Mucosa of rectum (tissue), 2 donors: ENCODE results near the gene GMPR.

Experiments used
- H3K27ac ChIP-seq, 2 donors: one replicate each; pipeline ENCODE4 v1.7.0; 2013; ENCODE audit warnings: inconsistent platforms in 2 of 2, low read depth in 2 of 2, low read length in 2 of 2
- H3K27me3 ChIP-seq, 2 donors: one replicate each; pipeline ENCODE4 v1.7.0; 2013; ENCODE audit warnings: low read length in 2 of 2; ENCODE audit not compliant: control insufficient read depth in 2 of 2, insufficient read depth in 2 of 2
- H3K36me3 ChIP-seq, 2 donors: one replicate each; pipeline ENCODE4 v1.7.0; 2013; ENCODE audit warnings: low read length in 2 of 2; ENCODE audit not compliant: control insufficient read depth in 2 of 2, insufficient read depth in 2 of 2
- H3K4me1 ChIP-seq, 2 donors: one replicate each; pipeline ENCODE4 v1.7.0; 2013; ENCODE audit warnings: low read length in 2 of 2, mild to moderate bottlenecking in 1 of 2; ENCODE audit not compliant: control insufficient read depth in 2 of 2, insufficient read depth in 2 of 2
- H3K4me3 ChIP-seq, 2 donors: one replicate each; pipeline ENCODE4 v1.7.0; 2013; ENCODE audit warnings: low read length in 2 of 2
- H3K9ac ChIP-seq, 2 donors: one replicate each; pipeline ENCODE4 v1.7.0; 2013; ENCODE audit warnings: low read length in 2 of 2, low read depth in 1 of 2, mild to moderate bottlenecking in 1 of 2
- H3K9me3 ChIP-seq, 2 donors: one replicate each; pipeline ENCODE4 v1.7.0; 2013; ENCODE audit warnings: low read length in 2 of 2; ENCODE audit not compliant: control insufficient read depth in 2 of 2
- donor health status: healthy.
- donor health status: Normal muscosa, but diverticular disease.

GMPR gene

GRCh38 chr6:16316741-16317251 is 78.4 kb downstream of the GMPR start:
- H3K4me1 ChIP-seq, result peaks cover 15 to 20% of the 10 kb centered on the region in 2 donors
- no peak overlapping the region for H3K9ac ChIP-seq
- no peaks in the 10 kb centered on the region for H3K9me3 ChIP-seq
- H3K4me3 ChIP-seq, result no peak overlapping the region
- H3K36me3 ChIP-seq, result peaks cover 0 to 2% of the 10 kb centered on the region in 2 donors
- no peaks in the 10 kb centered on the region for H3K27me3 ChIP-seq
- H3K27ac ChIP-seq, result no peak overlapping the region

GRCh38 chr6:16318538-16318937 is 80.2 kb downstream of the GMPR start:
- Histone ChIP-seq H3K27me3 (no peaks in the 10 kb centered on the region), H3K27ac (no peak overlapping the region), H3K4me1 (peaks cover 20% of the 10 kb centered on the region in 2 donors), H3K36me3 (peaks cover 0 to 2% of the 10 kb centered on the region in 2 donors), H3K4me3 (no peak overlapping the region), H3K9ac (no peak overlapping the region), H3K9me3 (no peaks in the 10 kb centered on the region)

DNA sequence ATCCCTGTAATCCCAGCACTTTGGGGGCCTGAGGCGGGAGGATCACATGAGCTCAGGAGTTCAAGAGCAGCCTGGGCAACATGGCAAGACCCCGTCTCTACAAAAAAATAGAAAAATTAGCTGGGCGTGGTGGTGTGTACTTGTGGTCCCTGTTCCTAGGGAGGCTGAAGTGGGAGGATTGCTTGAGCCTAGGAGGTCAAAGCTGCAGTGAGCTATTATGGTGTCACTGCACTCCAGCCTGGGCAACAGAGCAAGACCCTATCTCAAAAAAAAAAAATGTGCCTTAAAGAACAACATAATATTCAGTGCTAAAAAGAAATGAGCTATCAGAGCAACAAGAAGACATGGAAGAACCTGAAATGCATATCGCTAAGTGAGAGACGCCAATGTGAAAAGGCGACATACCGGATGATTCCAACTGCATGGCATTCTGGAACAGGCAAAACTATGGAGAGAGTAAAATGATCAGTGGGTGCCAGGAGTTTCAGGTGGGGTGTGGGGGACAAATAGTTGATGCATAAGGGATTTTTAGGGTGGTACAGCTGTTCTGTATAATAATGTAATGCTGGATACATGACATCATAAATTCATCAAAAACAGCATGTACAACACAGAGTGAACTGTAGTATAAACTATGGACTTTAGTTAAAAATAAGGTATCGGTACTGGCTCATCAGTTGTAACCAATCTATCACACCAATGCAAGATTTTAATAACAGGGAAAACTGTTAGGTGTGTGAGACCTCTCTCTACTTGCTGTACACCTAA is 80.8 kb downstream of the GMPR start:
- no peaks in the 10 kb centered on the region for H3K9me3 ChIP-seq
- H3K36me3 ChIP-seq, result peaks cover 0 to 2% of the 10 kb centered on the region in 2 donors
- no peak overlapping the region for H3K27ac ChIP-seq
- H3K27me3 ChIP-seq, result no peaks in the 10 kb centered on the region
- no peak overlapping the region for H3K9ac ChIP-seq
- H3K4me3 ChIP-seq, result no peak overlapping the region
- peaks cover 20% of the 10 kb centered on the region in 2 donors for H3K4me1 ChIP-seq

GRCh38 chr6:16319813-16320532 is 81.6 kb downstream of the GMPR start:
- Histone ChIP-seq H3K27ac (peak overlapping the region; percentile 57 to 77), H3K27me3 (no peaks in the 10 kb centered on the region), H3K4me3 (peak overlapping the region; percentile 46 to 55), H3K4me1 (peaks cover 20% of the 10 kb centered on the region in 2 donors), H3K9me3 (no peaks in the 10 kb centered on the region), H3K36me3 (peaks cover 0 to 2% of the 10 kb centered on the region in 2 donors), H3K9ac (no peak overlapping the region)

- Histone ChIP-seq H3K27me3 (no peaks in the 10 kb centered on the region), H3K9ac (no peak overlapping the region), H3K9me3 (no peaks in the 10 kb centered on the region), H3K27ac (peak overlapping the region; percentile 57 to 77), H3K36me3 (peaks cover 0 to 2% of the 10 kb centered on the region in 2 donors), H3K4me1 (peaks cover 20% of the 10 kb centered on the region in 2 donors), H3K4me3 (peak overlapping the region in 1 of 2 donors; percentile 55)
These were observed 82.3 kb downstream of the GMPR start for GRCh38 chr6:16320533-16321340.

DNA sequence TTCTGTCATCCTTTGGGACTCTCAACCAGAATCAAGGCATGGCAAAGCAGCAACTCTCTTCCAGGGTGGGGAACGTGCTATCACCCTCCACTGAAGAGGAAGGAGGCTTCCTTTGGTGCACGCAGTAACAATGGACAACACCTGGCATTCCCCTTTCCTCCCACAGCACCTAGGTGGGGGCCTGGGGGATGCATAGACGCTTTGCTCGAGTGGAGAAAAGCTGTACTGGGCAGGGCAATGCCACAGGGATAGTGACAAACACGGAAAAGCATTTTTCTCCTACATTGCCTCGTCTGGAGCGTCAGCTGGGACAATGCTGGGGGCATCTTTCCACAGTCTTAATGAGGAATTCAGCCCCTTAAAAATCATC is 82.9 kb downstream of the GMPR start:
- peaks cover 4 to 7% of the 10 kb centered on the region in 2 donors for H3K36me3 ChIP-seq
- no peak overlapping the region for H3K4me3 ChIP-seq
- H3K27me3 ChIP-seq, result no peaks in the 10 kb centered on the region
- no peaks in the 10 kb centered on the region for H3K9me3 ChIP-seq
- H3K9ac ChIP-seq, result no peak overlapping the region
- no peak overlapping the region for H3K27ac ChIP-seq
- peaks cover 20% of the 10 kb centered on the region in 2 donors for H3K4me1 ChIP-seq

DNA sequence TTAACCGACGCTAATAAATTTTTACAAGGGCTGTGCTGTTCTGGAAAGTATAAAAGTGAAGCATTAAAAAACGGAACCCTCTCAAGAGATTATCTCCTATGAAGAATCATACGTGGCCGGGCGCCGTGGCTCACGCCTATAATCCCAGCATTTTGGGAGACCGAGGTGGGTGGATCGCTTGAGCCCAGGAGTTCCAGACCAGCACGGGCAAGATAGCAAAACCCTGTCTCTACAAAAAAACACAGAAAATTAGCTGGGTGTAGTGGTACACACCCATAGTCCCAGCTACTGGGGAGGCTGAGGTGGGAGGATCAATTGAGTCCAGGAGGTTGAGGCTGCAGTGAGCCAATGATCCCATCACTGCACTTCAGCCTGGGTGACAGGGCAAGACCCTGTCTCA is 83.4 kb downstream of the GMPR start:
- H3K9me3 ChIP-seq, result no peaks in the 10 kb centered on the region
- H3K4me1 ChIP-seq, result peaks cover 19 to 20% of the 10 kb centered on the region in 2 donors
- no peak overlapping the region for H3K4me3 ChIP-seq
- H3K27ac ChIP-seq, result no peak overlapping the region
- no peak overlapping the region for H3K9ac ChIP-seq
- peaks cover 4 to 11% of the 10 kb centered on the region in 2 donors for H3K36me3 ChIP-seq
- H3K27me3 ChIP-seq, result no peaks in the 10 kb centered on the region

- no peaks in the 10 kb centered on the region for H3K9me3 ChIP-seq
- H3K36me3 ChIP-seq, result peaks cover 4 to 16% of the 10 kb centered on the region in 2 donors
- H3K9ac ChIP-seq, result no peak overlapping the region
- peak overlapping the region; percentile 4 to 10 for H3K27ac ChIP-seq
- no peak overlapping the region for H3K4me3 ChIP-seq
- no peaks in the 10 kb centered on the region for H3K27me3 ChIP-seq
- peaks cover 18 to 20% of the 10 kb centered on the region in 2 donors for H3K4me1 ChIP-seq
These were observed 84.4 kb downstream of the GMPR start for GRCh38 chr6:16322666-16323312.

DNA sequence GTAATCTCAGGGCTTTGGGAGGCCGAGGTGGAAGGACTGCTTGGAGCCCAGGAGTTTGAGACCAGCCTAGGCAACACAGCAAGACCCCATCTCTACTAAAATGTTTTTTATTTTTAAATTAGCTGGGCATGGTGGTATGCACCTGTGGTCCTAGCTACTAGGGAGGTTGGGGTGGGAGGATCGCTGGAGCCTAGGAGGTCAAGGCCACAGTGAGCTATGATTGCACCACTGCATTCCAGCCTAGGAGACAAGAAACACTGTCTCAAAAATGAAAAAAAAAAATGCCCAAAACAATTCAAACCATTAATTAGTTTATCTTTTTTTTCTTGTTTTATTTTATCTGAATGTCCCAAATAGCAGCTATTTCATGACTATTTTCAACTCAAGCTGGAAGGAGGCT is 85.8 kb downstream of the GMPR start:
- no peak overlapping the region for H3K4me3 ChIP-seq

More for the DNA sequence above, 85.8 kb downstream of the GMPR start:
- Histone ChIP-seq H3K9ac (no peak overlapping the region), H3K4me1 (peaks cover 18 to 20% of the 10 kb centered on the region in 2 donors), H3K27me3 (no peaks in the 10 kb centered on the region), H3K36me3 (peaks cover 4 to 16% of the 10 kb centered on the region in 2 donors), H3K27ac (no peak overlapping the region), H3K9me3 (no peaks in the 10 kb centered on the region)
